GM18499 (cell line): ENCODE data around the gene TLL2.

Source experiments
- ATAC-seq: cut with Tn5 transposase; IDR thresholded peaks from one replicate; pipeline ENCODE4 v1.9.1; 2021; ENCODE audit warnings: moderate number of reproducible peaks; ENCODE audit not compliant: insufficient read depth, unreplicated experiment

Gene TLL2

DNA sequence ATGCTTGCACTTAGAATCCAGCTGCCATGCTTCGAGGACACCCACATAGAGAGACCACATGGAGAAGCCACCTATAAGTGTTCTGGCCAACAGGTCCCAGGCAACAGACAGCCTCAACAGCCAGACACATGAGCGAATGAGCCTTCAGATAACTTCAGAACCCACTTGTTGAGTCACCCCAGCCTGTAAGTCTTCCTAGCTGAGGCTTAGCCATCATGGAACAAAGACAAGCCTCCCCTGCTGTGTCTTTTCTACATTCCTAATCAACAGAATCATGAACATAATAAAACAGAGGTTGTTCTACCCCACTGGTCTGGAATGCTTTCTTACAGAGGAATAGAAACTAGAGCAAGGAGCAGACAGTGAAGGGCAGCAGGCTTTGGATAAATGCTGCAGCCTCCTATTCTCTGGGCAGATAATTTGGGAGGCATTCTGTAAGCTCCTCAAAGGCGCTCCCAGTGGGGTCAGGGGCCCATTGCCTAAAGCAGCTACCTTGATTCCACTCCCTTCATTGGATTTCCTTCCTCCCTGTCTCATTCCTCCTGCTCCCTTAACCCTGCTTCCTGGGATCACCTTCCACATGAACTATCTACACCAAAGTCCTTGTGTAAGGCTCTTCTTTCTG is 4.6 kb downstream of the TLL2 start:
- ATAC-seq = no peak

DNA sequence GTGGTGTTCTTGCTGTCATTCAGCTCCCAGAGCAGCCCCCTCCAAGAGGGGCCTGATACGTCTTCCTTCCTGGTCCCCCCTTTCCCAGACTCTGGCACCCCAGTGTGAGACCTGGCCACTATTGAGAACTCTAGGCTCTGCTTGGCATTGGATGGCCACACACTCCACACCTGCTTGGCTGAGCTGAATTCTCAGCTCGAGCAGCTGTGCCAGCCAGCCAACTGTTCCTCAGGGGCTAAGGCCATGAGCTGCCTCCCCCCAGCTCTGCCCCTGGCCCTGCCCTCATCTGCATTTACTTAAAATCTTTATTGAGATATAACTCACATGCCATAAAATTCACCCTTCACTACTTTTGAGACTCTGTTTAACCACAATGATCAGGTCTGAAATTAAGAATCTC is 6.7 kb downstream of the TLL2 start:
- no peak for ATAC-seq

DNA sequence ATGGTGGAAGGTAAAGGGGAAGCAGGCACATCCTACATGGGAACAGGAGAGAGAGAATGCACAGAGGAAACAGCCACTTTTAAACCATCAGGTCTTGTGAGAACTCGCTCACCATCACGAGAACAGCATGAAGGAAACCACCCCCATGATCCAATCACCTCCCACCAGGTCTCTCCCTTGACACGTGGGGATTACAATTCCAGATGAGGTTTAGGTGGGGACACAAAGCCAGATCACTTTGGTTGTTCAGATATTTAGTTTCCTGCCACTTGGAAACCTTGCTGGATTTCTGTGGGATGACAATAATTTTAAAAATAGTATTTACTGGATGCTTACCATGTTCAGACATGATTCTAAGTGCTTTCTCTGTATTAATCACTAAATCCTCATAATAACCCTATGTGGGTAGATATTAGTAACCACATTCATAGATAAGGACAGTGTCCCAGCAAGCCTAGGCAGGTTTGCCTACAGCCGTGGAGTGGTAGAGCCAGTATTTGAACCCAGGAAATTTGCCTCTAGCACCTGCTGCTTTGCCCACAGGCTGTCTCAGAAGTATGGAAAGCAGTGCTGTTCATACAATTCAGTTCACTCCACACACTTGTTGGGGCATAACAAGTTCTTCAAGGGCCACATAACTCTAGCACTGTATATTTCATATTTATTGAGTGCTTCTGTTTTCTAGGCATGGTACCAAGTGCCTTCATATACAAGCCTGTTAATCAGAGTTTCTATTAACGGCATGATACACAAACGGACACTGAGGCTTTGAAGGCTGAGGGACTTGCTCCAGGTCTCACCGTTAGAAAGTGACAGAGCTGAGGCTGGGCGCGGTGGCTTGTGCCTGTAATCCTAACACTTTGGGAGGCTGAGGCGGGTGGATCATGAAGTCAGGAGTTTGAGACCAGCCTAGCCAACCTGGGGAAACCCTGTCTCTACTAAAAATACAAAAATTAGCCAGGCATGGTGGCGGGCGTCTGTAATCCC is 8.3 kb downstream of the TLL2 start:
- no peak for ATAC-seq

DNA sequence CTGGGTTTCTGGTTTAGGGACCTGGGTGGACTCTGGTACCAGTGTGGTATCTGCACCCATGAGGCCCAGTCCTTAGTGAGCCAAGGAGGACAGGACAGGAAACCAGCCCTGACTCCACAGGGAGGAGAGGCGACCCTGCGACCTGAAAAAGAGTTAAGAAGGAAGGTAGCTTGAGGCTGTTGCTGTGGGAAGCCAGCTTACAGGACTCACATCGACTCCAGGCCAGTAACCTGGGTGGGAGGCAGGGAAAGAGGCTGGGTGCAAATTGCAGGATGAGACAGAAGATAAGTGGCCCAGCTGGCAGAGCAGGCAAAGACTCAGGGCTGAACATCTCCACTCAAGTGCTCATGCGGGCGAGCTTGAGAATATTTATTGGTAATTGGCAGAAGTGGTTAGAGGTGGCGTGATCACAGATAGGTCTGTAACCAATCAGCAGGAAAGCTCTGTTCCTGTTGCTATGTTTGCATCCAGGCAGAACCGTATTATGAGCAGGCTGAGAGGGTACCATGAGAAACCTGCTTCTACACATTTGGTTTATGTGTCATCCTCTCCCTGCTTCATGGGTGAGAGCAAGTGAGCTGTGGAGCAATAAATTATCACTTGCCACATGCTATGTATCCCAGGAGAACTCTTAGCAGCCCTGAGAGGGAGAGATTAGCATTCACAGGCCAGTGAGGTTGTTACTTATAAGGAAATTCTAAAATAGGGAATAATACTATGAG is 11.0 kb downstream of the TLL2 start:
- ATAC-seq = no peak

DNA sequence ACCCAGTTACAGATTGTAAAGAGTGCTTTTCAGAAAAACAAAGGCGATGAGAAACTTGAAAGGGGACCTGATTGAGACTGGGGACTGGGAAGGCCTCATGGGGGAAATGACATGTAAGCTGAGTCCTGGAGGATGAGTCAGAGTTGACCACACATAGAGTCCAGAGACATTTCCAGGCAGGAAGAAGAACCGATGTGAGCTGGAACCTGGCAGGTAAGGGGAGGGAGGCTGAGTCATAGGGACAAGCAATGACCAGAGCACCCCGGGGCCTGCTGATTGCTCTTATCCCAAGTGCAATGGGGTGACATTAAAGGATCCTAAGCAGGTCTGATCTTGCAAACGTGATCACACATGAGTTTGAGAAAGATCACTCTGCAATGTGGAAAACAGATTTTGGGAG is 11.7 kb downstream of the TLL2 start:
- ATAC-seq = no peak

DNA sequence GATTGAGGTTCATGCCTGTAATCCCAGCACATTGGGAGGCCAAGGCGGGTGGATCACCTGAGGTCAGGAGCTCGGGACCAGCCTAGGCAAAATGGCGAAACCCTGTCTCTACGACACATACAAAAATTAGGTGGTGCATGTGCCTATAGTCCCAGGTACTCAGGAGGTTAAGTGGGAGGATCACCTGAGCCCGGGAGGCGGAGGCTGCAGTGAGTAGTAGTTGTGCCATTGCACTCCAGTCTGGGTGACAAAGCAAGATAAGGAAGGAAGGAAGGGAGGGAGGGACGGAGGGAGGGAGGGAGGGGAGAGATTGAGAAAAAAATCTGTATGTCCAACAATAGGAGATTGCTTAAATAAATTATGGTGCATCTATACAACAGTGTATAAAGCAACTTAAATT is 13.2 kb downstream of the TLL2 start:
- no peak for ATAC-seq

DNA sequence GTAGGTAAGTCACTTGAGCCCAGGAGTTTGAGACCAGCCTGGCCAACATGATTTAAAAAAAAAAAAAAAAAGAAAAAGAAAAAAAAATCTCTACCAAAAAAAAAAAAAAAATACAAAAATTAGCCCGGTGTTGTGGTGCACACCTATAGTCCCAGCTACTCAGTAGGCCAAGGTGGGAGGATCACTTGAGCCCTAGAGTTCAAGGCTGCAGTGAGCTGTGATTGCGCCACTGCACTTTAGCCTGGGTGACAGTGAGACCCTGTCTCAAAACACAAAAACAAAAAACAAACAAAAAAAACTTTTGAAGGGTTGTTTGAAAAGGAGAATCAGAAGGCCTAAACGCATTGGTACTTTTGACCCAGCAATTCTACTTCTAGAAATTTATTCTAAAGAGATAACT is 13.7 kb downstream of the TLL2 start:
- ATAC-seq = no peak

DNA sequence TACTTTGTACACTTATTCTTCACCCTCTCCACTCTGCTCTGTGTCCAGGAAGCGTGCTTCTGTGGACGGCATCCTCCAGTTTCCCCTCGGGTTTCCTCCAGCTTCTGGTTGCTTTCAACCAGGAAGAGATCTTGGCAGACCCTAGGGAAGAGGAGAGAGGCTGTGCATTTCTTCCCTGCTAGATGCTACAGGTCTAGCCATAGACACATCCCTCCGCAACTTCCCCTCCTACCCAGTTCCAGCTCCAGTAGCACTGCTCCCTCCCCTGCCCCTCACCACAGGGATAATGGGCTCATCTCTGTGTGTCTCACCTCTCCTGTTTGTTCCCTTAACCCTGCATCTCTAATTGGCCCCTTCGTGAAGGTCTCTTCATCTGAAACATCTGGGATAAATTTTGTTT is 16.3 kb downstream of the TLL2 start:
- no peak for ATAC-seq

DNA sequence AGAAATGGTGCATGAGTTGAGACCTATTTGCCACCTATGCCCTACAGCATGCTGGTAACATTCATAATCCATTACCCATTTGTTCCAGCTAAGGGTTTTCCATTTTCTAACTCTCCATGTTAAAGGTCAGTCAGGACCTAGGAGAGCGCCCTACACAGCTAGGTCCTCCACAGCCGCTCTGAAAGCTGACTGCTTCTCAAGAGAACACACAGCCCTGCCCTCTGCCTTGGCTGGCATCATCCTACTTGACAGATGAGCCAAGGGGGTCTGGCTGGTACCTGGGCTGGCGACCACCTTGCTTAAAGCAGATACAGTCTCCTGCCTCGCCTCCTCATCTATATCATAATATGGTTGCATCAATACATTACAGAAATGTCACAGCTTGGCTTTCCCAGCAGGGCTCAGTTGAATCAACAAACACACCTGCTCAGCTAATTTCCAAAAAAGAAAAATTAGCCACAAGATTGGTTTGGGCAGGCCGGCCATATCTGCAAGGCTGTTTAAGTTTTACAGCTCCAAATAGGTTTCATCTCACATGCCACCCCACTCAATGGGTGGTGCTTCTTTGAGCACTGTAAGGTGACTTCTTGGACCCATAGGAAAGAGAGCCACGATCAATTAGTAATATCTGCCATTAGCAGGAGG is 17.3 kb downstream of the TLL2 start:
- ATAC-seq = no peak

DNA sequence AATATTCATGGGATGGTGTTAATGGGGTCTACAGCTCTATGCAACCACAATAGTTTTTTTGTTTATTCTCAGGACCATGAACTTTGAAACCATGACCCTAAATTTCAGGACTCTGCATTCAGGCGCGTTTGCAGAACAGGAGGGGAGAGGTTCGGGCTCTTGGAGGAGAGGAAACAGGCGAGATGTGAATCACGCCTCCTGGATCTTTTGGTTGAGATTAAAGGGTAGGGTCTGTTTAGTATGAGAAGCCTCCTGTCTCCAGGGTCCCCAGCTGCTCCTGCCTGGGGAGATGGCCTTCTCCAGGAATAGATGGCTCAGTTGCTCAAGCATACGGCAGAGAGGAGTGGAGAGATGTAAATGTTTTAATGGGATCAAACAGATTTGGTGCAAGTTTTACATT is 18.2 kb downstream of the TLL2 start:
- no peak for ATAC-seq

DNA sequence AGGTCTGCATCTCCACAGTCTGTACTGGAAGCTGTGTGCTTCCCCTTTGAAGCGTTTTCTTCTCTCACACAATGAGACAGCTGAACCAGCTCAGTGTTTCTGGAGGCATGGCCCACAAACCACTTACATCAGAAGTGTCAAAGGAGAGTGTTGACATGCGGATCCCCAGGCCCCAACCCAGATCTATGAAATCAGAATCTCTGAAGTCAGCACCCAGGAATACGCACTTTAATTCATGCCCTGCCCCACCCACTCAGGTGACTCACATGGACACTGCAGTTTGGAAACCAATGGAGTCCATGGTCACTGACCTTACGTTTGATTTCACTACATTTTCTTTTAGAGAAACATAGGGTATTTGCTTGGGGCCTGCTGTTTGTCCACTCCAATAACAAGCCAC is 19.0 kb downstream of the TLL2 start:
- no peak for ATAC-seq

DNA sequence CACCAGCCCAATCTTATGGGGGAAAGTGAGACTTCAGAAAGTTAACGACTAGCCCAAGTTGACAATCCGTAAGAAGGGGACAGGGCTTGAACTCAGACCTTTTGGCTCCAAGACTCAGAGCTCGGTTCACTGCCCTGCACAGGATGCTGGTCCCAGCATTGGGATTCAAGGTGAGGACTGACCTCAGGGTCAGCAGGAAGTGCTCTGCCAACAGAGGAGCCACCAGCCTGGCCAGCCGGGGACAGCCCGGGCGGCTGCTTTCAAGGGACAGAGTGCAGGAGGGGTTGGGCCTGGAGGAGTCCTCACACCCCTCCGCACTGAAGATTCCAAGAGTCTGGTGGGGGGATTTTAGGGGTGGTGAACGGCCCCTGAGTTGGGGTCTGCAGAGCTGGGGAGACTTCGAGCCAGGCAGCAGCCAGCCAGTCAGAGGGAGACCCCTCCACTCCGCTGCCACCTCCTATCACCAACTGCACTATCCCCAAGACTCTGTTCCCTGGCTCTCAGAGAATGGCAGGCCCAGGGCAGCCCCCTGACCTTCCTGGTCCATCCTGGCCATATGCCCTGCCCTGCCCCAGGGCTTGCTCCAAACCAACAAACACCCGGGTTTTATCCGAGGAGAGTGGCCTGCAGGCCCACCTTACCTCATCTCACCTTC is 19.7 kb downstream of the TLL2 start:
- ATAC-seq = no peak

DNA sequence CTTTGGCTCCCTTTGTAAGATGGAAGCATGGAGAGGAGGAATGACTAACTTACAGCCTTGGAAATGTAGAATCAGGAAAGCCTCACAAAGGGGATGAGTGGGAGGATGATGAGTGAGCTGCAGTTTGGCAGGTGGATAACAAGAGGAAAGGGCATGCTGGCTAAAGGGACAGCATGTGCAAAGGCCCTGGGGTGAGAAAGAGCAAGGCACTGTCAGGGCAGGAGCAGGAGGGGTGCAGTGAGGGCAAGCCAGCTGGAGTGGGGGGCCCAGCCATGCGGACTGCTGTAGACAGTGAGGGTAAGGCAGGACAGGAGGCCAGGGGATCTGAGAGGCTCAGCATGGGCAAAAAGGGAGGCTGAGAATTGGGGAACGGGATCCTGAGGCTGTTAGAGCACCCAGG is 20.5 kb downstream of the TLL2 start:
- ATAC-seq = no peak

DNA sequence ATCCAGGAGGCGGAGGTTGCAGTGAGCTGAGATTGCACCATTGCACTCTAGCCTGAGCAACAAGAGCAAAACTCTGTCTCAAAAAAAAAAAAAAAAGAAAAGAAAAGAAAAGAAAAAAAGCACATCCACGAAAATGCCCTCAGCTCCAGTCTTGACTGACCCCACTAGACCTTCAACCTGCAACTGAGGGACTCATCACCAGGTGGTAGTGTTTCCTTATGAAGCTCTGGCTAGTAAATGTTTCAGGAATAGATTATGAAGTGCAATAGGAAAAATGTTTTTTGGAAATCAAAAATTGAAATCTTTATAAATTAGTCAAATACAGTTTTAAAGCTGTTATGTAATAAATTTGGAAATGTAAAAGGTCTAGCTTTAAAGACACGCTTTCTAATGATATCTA is 22.4 kb downstream of the TLL2 start:
- no peak for ATAC-seq

DNA sequence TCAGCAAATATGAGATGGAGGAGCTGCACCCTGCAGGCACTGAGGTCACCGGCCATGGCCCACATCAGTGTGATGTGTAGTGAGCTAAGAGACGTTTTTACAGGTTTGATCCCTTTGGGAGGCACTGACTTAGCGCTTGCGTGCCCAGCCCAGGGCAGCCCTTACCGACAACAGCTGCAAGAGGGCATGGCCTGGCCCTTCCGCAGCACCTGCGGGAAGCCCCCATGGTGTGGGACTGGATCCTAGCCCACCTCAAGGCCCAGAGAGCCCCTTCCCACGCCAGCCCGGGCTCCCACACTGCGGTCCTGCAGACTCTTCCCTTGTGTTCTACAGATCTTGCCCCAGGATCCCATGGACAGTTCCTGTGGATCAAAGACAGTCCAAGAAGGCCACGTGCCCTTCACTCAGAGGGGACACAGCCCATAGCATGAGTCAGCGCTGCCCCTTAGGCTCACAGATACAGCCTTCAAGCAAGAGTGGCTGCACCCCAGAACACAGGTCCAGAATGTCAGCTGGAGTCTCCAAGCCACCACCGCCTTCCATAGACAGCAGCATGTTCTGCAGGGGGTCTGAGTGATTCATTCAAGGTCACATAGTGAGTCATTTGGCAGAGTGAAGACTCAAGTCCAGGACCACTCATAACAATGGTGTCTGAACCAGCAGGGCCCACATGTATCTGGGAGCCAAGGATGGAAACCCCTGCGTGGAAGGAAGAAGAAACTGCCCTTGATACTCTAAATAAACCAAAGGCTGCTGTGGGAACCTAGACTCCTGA is 25.4 kb downstream of the TLL2 start:
- no peak for ATAC-seq

DNA sequence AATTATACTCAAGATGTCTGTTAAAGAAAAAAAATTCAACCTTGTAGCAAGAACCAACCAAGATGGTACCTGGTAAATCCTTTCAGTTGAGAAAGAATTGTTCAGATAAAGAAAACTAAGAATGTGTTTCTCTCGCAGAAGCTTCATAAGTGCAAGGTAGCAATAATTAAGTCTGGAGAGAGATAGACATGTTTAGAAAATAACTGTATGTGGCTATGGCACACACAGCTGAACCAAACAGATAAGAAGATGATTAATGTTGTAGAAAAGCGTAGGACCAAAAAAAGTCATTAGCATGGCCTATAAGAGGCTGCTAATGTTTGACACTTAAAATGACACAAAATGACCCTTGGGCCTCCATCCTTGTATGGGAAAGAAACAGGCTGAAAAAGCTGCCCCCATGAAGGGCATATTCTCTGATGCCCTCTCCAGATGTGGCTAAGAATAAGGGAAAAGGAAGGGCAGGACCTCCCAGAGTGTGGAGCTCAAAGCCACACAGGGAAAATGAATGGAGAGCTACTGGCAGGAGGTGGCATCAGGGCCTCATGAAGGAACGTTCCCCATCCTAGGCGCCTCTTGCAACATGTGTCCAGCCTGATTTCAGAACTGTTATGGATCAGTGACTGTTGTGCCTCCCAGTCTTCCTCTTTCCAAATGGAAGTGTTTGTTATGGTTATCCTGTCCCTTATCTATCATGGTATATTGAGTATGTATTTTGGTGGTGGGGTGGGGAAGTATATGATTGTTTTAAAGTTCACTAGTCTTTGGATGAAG is 30.7 kb downstream of the TLL2 start:
- ATAC-seq = no peak

DNA sequence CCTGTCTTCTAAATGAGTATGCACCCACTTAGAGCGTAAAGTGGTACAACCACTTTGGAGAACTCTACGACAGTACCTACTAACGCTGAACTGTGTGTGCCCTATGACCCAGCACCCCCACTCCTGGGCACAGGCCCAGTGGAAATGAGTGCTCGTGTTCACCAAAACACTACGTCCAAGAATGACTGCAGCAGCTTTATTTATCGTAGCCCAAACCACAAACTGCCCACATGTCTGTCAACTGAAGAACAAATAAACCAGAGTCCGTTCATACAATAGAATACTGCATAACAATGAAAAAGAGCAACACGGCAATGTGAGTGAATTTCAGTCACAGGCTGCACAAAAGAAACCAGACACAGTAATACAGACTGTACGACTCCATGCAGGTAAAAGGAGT is 35.4 kb downstream of the TLL2 start:
- no peak for ATAC-seq

DNA sequence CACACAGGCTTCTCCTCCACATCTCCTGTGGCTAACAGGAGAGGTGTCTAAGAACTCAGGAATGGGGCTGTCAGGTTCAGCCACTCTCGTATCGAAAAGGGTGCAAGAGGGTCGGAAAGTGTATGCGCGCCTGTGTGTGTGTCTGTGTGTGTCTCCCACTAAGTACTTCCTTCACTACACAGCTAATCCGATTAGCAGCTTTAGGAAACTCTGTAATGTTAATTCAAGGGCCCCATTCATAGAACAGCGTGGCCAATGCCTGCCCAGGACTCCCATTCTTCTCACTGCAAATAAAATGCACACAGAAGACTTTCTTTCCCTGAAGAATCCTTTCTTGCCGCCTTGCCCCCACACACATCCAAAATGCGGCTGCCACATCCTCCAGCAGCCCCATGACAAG is 39.9 kb downstream of the TLL2 start:
- no peak for ATAC-seq
